Activated CD8-positive, alpha-beta memory T cell treated with anti-CD3 and anti-CD28 coated beads for 48 hours (primary cell): ENCODE measurements around the gene NRXN3.

ENCODE experiments used
- DNase-seq, 3 experiments: peaks; one replicate each; pipeline ENCODE4 v3.0.0-alpha.2; 2020; ENCODE audit warnings: low read depth in 2 of 3, low spot score in 2 of 3

The NRXN3 gene

GRCh38 chr14:79044894-79045624, 874.9 kb downstream of the NRXN3 start:
- no peak for DNase-seq

GRCh38 chr14:79050787-79051727, 880.9 kb downstream of the NRXN3 start:
- no peak for DNase-seq

- DNase-seq = no peak
Measured at GRCh38 chr14:79051742-79052141, 881.6 kb downstream of the NRXN3 start.

GRCh38 chr14:79056879-79057278, 886.7 kb downstream of the NRXN3 start:
- no peak for DNase-seq

GRCh38 chr14:79057333-79057732, 887.2 kb downstream of the NRXN3 start:
- no peak for DNase-seq

GRCh38 chr14:79062226-79062625, 892.1 kb downstream of the NRXN3 start:
- DNase-seq = no peak

GRCh38 chr14:79064214-79064613, 894.0 kb downstream of the NRXN3 start:
- DNase-seq = no peak

- no peak for DNase-seq
Measured at GRCh38 chr14:79074510-79074909, 904.3 kb downstream of the NRXN3 start.

- no peak for DNase-seq
Measured at GRCh38 chr14:79076428-79076827, 906.3 kb downstream of the NRXN3 start.

GRCh38 chr14:79077096-79077495, 906.9 kb downstream of the NRXN3 start:
- no peak for DNase-seq

- DNase-seq = no peak
Measured at GRCh38 chr14:79080040-79080439, 909.9 kb downstream of the NRXN3 start.

- no peak for DNase-seq
Measured at GRCh38 chr14:79082883-79083282, 912.7 kb downstream of the NRXN3 start.

GRCh38 chr14:79083356-79083755, 913.2 kb downstream of the NRXN3 start:
- DNase-seq = no peak

GRCh38 chr14:79084861-79085260, 914.7 kb downstream of the NRXN3 start:
- no peak for DNase-seq

- no peak for DNase-seq
Measured at GRCh38 chr14:79089576-79089975, 919.4 kb downstream of the NRXN3 start.

GRCh38 chr14:79090641-79091180, 920.5 kb downstream of the NRXN3 start:
- no peak for DNase-seq

GRCh38 chr14:79091381-79091963, 921.3 kb downstream of the NRXN3 start:
- DNase-seq = no peak

- DNase-seq = no peak
Measured at GRCh38 chr14:79093531-79093930, 923.4 kb downstream of the NRXN3 start.

GRCh38 chr14:79094951-79095350, 924.8 kb downstream of the NRXN3 start:
- DNase-seq = no peak

GRCh38 chr14:79096811-79097210, 926.6 kb downstream of the NRXN3 start:
- DNase-seq = no peak

GRCh38 chr14:79098324-79098723, 928.2 kb downstream of the NRXN3 start:
- no peak for DNase-seq

- DNase-seq = no peak
Measured at GRCh38 chr14:79100578-79100977, 930.4 kb downstream of the NRXN3 start.
